Natural killer cell treated with Interleukin-12 subunit alpha and Interleukin-12 subunit beta and Interleukin-15 and Interleukin-18, amount 100 ng/mL, for 72 hours (primary cell): ENCODE data around the gene IFT88. TPM values are rescaled to one million over a fixed set of nuclear protein-coding genes. Genes with fewer than 3 reads are reported as not detected.

Experiments
- ATAC-seq, 2 donors: fragments of 150-1000 bp; cut with Tn5 transposase in 1 of 2; sonication (Bioruptor Pico), chemical (Tn5 transposase) in 1 of 2; 2 replicates each; pipeline ENCODE4 v1.10.0; 2021
- DNase-seq: peaks from one replicate; pipeline ENCODE4 v3.0.0; 2022; ENCODE audit warnings: low spot score
- H3K27ac Mint-ChIP-seq, 2 donors: 1 replicate in 1 of 2; 2 replicates in 1 of 2; pipeline ENCODE4 v1.8.0; 2022; ENCODE audit warnings: mixed read lengths in 2 of 2, mild to moderate bottlenecking in 1 of 2, moderate library complexity in 1 of 2
- H3K27me3 Mint-ChIP-seq, 2 donors: 1 replicate in 1 of 2; 2 replicates in 1 of 2; pipeline ENCODE4 v1.8.0; 2022; ENCODE audit warnings: mixed read lengths in 2 of 2
- H3K36me3 Mint-ChIP-seq: one replicate; pipeline ENCODE4 v1.8.0; 2022; ENCODE audit warnings: mixed read lengths
- H3K4me1 Mint-ChIP-seq, 2 donors: 1 replicate in 1 of 2; 2 replicates in 1 of 2; pipeline ENCODE4 v1.8.0; 2022; ENCODE audit warnings: low read depth in 2 of 2, mixed read lengths in 2 of 2, mild to moderate bottlenecking in 1 of 2
- H3K4me3 Mint-ChIP-seq: one replicate; pipeline ENCODE4 v1.8.0; 2022; ENCODE audit warnings: mixed read lengths
- H3K9me3 Mint-ChIP-seq: 2 replicates; pipeline ENCODE4 v1.8.0; 2022; ENCODE audit warnings: mixed read lengths
- total RNA-seq, 2 donors: library from RNA; stranded (reverse); gene quantifications; one replicate each; pipeline ENCODE4 v1.2.3, GENCODE V29; 2022

Gene IFT88
- total RNA-seq, 2 donors from 2014 or later, result 4.0 to 10.7 TPM

- H3K27ac Mint-ChIP-seq, result no peak overlapping the region
- H3K9me3 Mint-ChIP-seq, result no peaks in the 10 kb centered on the region
- no peak for DNase-seq
- no peak for ATAC-seq
- no peak overlapping the region for H3K4me3 Mint-ChIP-seq
- H3K27me3 Mint-ChIP-seq, result peaks cover 12 to 28% of the 10 kb centered on the region in 2 donors
- H3K36me3 Mint-ChIP-seq, result no peaks in the 10 kb centered on the region
- H3K4me1 Mint-ChIP-seq, result peaks cover 6 to 13% of the 10 kb centered on the region in 2 donors
These were observed 144.5 kb downstream of the IFT88 start for GRCh38 chr13:20711301-20712044.

- DNase-seq, result no peak
- H3K4me1 Mint-ChIP-seq, result peaks cover 6 to 13% of the 10 kb centered on the region in 2 donors
- no peaks in the 10 kb centered on the region for H3K36me3 Mint-ChIP-seq
- H3K27me3 Mint-ChIP-seq, result peaks cover 12 to 28% of the 10 kb centered on the region in 2 donors
- H3K4me3 Mint-ChIP-seq, result no peak overlapping the region
- H3K9me3 Mint-ChIP-seq, result no peaks in the 10 kb centered on the region
- H3K27ac Mint-ChIP-seq, result no peak overlapping the region
- ATAC-seq, result no peak
These were observed 146.0 kb downstream of the IFT88 start for GRCh38 chr13:20713014-20713376.

GRCh38 chr13:20713751-20714150 is 146.8 kb downstream of the IFT88 start:
- ATAC-seq (no peak), DNase-seq (no peak)
- H3K27ac Mint-ChIP-seq, result no peak overlapping the region
- no peaks in the 10 kb centered on the region for H3K36me3 Mint-ChIP-seq
- no peaks in the 10 kb centered on the region for H3K9me3 Mint-ChIP-seq
- no peak overlapping the region for H3K4me3 Mint-ChIP-seq
- H3K27me3 Mint-ChIP-seq, result peaks cover 12 to 28% of the 10 kb centered on the region in 2 donors
- H3K4me1 Mint-ChIP-seq, result peaks cover 6 to 13% of the 10 kb centered on the region in 2 donors

GRCh38 chr13:20714161-20714560 is 147.2 kb downstream of the IFT88 start:
- no peaks in the 10 kb centered on the region for H3K9me3 Mint-ChIP-seq
- ATAC-seq (no peak), DNase-seq (no peak)
- H3K36me3 Mint-ChIP-seq, result no peaks in the 10 kb centered on the region
- peaks cover 6 to 13% of the 10 kb centered on the region in 2 donors for H3K4me1 Mint-ChIP-seq
- H3K4me3 Mint-ChIP-seq, result no peak overlapping the region
- no peak overlapping the region for H3K27ac Mint-ChIP-seq
- peaks cover 12 to 28% of the 10 kb centered on the region in 2 donors for H3K27me3 Mint-ChIP-seq

GRCh38 chr13:20714563-20715329 is 147.8 kb downstream of the IFT88 start:
- Mint-ChIP-seq H3K9me3 (no peaks in the 10 kb centered on the region), H3K27ac (no peak overlapping the region), H3K4me1 (peaks cover 6 to 13% of the 10 kb centered on the region in 2 donors), H3K4me3 (no peak overlapping the region), H3K36me3 (no peaks in the 10 kb centered on the region), H3K27me3 (peaks cover 12 to 28% of the 10 kb centered on the region in 2 donors)
- ATAC-seq, result no peak
- DNase-seq, result no peak

GRCh38 chr13:20715330-20715712 is 148.4 kb downstream of the IFT88 start:
- Mint-ChIP-seq H3K36me3 (no peaks in the 10 kb centered on the region), H3K4me1 (peaks cover 6 to 13% of the 10 kb centered on the region in 2 donors), H3K27me3 (peaks cover 12 to 28% of the 10 kb centered on the region in 2 donors), H3K27ac (no peak overlapping the region), H3K9me3 (no peaks in the 10 kb centered on the region), H3K4me3 (no peak overlapping the region)
- ATAC-seq (no peak), DNase-seq (no peak)

- no peaks in the 10 kb centered on the region for H3K9me3 Mint-ChIP-seq
- peaks cover 14 to 23% of the 10 kb centered on the region in 2 donors for H3K27me3 Mint-ChIP-seq
- H3K36me3 Mint-ChIP-seq, result no peaks in the 10 kb centered on the region
- no peak overlapping the region for H3K4me3 Mint-ChIP-seq
- DNase-seq, result no peak
- ATAC-seq, result no peak
- no peak overlapping the region for H3K27ac Mint-ChIP-seq
- H3K4me1 Mint-ChIP-seq, result peaks cover 6 to 13% of the 10 kb centered on the region in 2 donors
These were observed 150.0 kb downstream of the IFT88 start for GRCh38 chr13:20716951-20717350.

GRCh38 chr13:20717581-20718542 is 150.9 kb downstream of the IFT88 start:
- Mint-ChIP-seq H3K9me3 (no peaks in the 10 kb centered on the region), H3K36me3 (no peaks in the 10 kb centered on the region), H3K4me1 (peaks cover 3 to 7% of the 10 kb centered on the region in 2 donors), H3K27ac (no peak overlapping the region), H3K4me3 (no peak overlapping the region), H3K27me3 (peaks cover 16 to 19% of the 10 kb centered on the region in 2 donors)
- DNase-seq (no peak), ATAC-seq (no peak)

- Mint-ChIP-seq H3K9me3 (no peaks in the 10 kb centered on the region), H3K4me1 (no peaks in the 10 kb centered on the region), H3K27ac (no peak overlapping the region), H3K27me3 (peaks cover 4 to 9% of the 10 kb centered on the region in 2 donors), H3K36me3 (no peaks in the 10 kb centered on the region), H3K4me3 (no peak overlapping the region)
- DNase-seq (no peak), ATAC-seq (peak in 1 of 2 donors; percentile 6)
These were observed 152.1 kb downstream of the IFT88 start for GRCh38 chr13:20718958-20719566.

- H3K4me3 Mint-ChIP-seq, result no peak overlapping the region
- DNase-seq, result no peak
These were observed 152.8 kb downstream of the IFT88 start for GRCh38 chr13:20719783-20720182.

GRCh38 chr13:20720499-20720898 is 153.5 kb downstream of the IFT88 start:
- Mint-ChIP-seq H3K27ac (no peak overlapping the region), H3K27me3 (peaks cover 0 to 7% of the 10 kb centered on the region in 2 donors), H3K4me1 (no peaks in the 10 kb centered on the region), H3K4me3 (no peak overlapping the region), H3K9me3 (no peaks in the 10 kb centered on the region), H3K36me3 (no peaks in the 10 kb centered on the region)
- ATAC-seq, result no peak
- DNase-seq, result no peak

More at GRCh38 chr13:20719783-20720182, 152.8 kb downstream of the IFT88 start:
- ATAC-seq, result no peak
- Mint-ChIP-seq H3K9me3 (no peaks in the 10 kb centered on the region), H3K36me3 (no peaks in the 10 kb centered on the region), H3K27me3 (peaks cover 0 to 7% of the 10 kb centered on the region in 2 donors), H3K4me1 (no peaks in the 10 kb centered on the region), H3K27ac (no peak overlapping the region)

- no peak for ATAC-seq
- DNase-seq, result no peak
These were observed 154.1 kb downstream of the IFT88 start for GRCh38 chr13:20721058-20721453.

More at GRCh38 chr13:20721058-20721453, 154.1 kb downstream of the IFT88 start:
- Mint-ChIP-seq H3K9me3 (no peaks in the 10 kb centered on the region), H3K4me3 (no peak overlapping the region), H3K27me3 (peaks cover 0 to 7% of the 10 kb centered on the region in 2 donors), H3K36me3 (no peaks in the 10 kb centered on the region), H3K27ac (no peak overlapping the region), H3K4me1 (no peaks in the 10 kb centered on the region)
